Measurements from ENCODE around the gene KRIT1.

The KRIT1 gene

GRCh38 chr7:92150450-92151017 lies 95.2 kb downstream of the KRIT1 start:
- DNase-seq (ENCODE audit: low read depth) = no peak

- DNase-seq (ENCODE audit: low read depth) = no peak
Observed at GRCh38 chr7:92149736-92150239, 95.9 kb downstream of the KRIT1 start.

Measured in non-pigmented ciliary epithelial cell (primary cell).